Neural progenitor cell (in vitro differentiated cells): ENCODE results near the gene S100A6.

Experiments
- CTCF ChIP-seq: fragments of 200-600 bp; sonication (generic); IDR thresholded peaks from 2 replicates; pipeline ENCODE4 v1.5.1; 2017; ENCODE audit warnings: antibody characterized with exemption, mild to moderate bottlenecking
- EZH2 ChIP-seq: fragments of 200-600 bp; sonication (generic); IDR thresholded peaks from 2 replicates; pipeline ENCODE4 v1.6.1; 2017; ENCODE audit warnings: antibody characterized with exemption, mild to moderate bottlenecking, moderate library complexity

- TF ChIP-seq CTCF (no peak), EZH2 (no peak)
Measured at GRCh38 chr1:153543736-153544135, 7.9 kb upstream of the S100A6 start.
